Occipital lobe (tissue), 2 donors: ENCODE measurements around the gene PLIN3. TPM values are rescaled to one million over a fixed set of nuclear protein-coding genes. Genes with fewer than 3 reads are reported as not detected.
"Not testable (repeated sequence)": the region's sequence is repeated elsewhere in the genome, so short reads cannot be mapped to it uniquely, and the experiment has no call there.

Experiments used
- DNase-seq: peaks from one replicate; lab custom pipeline; 2025; lab: John Stamatoyannopoulos, UW
- total RNA-seq: library from RNA; depleted of rRNA; stranded (reverse); fragments of >200 nt; gene quantifications from one replicate; pipeline ENCODE4 v1.2.3, GENCODE V29; 2014

PLIN3 gene
- total RNA-seq, 1 donor from 2014 or later, result 12.8 TPM

DNA sequence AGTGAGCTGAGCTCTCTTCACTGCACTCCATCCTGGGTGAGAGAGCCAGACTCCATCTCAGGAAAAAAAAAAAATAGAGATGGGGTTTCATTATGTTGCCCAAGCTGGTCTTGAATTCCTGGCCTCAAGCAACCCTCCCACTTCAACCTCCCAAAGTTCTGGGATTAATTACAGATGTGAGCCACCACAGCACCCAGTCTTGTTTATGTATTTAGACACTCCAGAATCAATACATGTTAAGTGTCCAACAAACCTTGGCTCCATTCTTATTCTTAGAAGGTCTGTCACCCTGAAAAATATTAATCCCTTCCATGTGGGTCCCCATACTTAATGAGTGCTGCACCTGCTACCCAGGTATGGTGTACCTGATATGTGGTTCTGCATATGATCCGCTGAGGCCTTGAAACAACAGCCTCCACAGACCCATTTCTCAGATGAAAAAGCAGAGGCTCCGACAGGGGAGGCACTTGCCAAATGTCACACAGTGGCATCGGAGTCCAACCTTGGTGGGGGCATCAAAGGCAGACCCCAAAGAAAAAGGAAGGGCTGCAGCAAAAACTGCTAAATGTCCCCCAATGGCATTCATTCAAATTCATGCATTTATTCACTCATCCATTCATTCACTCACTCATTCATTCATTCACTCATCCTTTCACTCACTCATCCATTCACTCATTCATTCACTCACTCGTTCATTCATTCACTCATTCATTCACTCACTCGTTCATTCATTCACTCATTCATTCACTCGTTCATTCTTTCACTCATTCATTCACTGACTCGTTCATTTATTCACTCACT lies 52.6 kb downstream of the PLIN3 start:
- no peak for DNase-seq

DNA sequence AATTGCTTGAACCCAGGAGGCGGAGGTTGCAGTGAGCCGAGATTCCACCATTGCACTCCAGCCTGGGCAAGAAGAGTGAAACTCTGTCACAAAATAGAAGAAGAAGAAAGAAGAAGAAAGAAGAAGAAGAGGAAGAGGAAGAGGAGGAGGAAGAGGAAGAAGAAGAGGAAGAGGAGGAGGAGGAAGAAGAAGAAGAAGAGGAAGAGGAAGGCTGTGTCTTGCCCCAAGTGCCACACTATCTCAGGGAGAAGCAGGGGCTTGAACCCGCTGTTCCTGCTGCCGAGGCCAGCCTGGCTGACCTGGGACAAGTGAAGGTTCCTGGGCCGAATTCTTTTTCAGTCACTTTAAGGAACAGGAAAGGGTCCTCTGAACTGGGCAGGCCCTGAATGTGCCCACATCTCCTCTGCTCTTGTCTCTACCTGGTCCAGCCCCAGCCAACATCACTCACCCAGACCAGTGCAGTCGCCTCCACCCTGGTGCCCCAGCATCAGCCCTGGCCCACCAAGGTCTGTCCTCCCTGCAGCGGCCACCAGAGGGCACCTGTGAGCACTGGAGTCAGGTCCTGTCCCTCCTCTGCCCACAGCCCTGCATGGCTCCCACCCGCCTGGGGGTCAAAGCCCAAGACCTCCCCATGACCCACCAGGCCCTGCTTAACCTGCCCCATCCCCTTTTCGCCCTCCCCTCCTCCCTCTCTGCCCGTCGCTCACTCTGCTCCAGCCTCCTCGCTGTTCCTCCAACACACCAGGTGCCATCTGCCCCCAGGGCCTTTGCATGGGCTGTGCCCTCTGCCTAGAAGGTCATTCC lies 55.9 kb downstream of the PLIN3 start:
- peak; percentile 35 for DNase-seq

DNA sequence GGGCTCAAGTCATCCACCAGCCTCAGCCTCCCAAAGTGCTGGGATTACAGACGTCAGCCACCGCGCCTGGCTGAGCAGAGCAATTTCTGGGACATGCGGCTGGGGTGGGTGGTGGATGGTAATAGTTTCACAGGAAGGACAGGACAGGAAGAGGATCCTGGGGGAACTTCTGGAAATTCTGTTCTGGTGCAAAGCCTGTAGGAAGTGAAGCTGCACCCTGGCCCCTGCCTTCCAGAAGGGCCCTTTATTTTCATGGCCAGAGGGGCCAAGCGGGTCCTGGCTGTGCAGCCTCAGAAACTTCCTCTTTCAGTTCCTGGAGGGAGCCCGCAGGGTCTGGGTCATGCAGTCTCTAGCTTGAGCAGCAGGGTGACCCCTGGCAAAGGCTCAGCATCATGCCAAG lies 60.3 kb downstream of the PLIN3 start:
- no peak for DNase-seq

DNA sequence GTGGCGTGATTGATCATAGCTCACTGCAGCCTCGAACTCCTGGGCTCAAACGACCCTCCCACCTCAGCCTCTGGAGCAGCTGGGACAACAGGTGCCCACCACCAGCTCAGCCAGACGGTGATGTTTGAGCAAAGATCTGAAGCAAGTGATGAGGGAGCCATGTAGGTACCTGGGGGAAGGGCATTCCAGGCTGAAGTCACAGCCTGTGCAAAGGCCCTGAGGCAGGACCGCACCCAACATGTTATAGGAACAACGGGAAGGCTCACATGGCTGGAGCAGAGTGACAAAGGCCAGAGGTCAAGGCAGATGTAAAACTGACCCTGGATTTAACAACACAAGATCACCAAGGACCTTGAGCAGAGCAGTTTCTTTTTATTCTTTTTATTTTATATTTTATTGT lies 61.1 kb downstream of the PLIN3 start:
- DNase-seq, result no peak

DNA sequence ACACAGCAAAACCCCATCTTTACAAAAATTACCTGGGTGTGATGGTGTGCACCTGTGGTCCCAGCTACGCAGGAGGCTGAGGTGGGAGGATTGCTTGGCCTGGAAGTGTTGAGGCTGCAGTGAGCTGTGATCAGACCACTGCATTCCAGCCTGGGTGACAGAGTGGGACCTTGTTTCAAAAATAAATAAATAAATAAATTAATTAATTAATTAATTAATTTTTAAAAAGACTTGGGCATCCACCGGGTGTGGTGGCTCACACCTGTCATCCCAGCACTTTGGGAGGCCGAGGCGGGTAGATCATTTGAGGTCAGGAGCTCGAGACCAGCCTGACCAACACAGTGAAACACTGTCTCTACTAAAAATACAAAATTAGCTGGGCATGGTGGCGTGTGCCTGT lies 62.3 kb downstream of the PLIN3 start:
- not testable (repeated sequence) for DNase-seq

DNA sequence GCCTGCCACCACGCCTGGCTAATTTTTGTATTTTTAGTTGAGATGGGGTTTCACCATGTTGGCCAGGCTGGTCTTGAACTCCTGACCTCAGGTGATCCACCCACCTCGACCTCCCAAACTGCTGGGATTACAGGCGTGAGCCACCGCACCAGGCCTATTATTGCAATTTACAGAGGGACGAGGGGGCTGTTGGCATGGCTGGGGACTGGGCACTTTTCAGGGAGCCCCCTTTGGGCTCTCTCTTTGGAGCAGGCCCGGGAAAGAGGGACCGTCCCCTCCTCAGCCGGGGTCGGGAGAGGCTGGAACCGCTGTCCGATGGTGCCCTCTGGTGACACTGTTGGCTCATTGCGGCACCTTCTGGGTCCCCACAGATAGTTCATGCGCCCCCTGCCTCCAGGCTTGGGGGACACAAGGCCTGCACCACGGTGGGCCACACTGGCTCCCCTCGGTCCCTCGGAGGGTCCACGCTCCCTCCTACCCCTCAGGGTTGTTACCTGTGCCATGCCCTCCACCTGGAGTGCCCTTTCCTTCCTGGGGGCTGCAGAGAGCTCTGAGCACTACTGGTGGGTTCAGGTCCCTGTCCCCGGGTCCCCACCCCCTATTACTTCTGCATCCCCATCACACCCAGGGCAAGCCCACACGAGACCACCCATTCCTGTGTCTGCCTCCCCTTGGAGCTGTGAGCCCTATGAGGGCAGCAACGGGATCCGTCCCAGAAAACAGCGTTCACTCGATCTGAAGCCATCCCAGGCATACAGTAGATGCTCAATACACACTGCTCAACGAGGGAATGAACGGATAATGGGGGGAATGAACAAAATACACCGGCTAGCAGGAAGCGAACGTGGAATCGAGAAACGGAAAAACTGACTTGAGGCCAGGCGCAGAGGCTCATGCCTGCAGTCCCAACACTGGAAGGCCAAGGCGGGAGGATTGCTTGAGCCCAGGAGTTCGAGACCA lies 63.5 kb downstream of the PLIN3 start:
- no peak for DNase-seq

DNA sequence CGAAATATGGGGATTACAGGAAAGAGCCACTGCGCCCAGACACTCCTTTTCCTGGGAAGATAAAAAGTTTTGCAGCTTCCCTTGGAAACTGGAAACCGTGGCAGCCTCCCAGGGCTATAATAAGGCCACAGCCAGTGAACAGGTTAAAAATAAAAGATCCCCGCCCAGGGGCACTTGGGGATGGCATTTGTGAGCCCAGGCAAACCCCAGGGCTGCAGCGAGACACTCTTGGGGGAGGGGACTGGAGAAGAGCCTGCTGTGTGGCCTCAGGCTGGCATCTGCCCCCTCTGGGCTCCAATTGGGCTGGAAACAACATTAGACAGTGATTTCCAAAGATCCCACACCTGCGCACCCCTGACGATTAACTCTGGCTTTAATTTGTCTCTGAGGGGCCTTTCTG lies 64.8 kb downstream of the PLIN3 start:
- no peak for DNase-seq

DNA sequence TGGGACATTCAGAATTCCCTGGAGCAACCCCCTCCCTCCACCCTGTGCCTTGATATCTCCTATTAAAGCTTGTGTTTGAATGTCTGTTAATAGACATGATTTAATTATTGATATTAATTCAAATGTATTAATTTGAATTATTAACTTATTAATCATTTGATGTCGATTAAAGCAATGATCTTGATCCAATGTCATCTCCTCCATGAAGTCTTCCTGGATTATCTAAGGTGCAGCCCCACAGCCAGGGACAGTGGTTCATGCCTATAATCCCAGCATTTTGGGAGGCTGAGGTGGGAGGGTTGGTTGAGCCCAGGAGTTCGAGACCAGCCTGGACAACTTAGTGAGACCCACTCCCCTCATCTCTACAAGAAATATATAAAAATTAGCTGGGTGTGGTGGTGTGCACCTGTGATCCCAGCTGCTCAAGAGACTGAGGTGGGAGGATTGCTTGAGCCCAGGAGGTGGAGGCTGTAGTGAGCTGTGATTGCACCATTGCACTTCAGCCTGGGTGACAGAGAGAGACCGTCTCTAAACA lies 66.3 kb downstream of the PLIN3 start:
- DNase-seq, result no peak

DNA sequence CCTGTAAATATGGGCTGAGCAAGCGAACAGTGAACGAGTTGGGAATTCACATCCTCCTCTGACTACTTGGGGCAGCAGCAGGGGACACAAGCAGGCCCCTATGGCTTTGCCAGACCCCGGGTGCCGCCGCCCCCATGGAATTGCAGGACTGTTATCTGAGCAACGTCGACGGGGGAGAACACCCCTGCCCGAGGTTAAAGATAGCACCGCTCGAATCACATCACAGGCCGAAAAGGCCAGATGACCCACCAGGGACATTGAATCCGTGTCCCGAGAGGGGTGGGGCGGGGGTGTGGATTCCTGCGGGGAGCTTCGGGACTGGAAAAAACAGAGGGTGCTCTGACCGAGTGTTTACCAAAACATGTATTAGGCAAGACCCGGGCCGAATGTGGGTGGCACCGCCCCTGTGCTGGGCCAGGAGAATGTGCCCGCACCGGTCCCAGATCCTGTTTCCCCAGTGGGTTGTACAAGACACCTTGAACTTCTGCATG lies 66.8 kb downstream of the PLIN3 start:
- no peak for DNase-seq

DNA sequence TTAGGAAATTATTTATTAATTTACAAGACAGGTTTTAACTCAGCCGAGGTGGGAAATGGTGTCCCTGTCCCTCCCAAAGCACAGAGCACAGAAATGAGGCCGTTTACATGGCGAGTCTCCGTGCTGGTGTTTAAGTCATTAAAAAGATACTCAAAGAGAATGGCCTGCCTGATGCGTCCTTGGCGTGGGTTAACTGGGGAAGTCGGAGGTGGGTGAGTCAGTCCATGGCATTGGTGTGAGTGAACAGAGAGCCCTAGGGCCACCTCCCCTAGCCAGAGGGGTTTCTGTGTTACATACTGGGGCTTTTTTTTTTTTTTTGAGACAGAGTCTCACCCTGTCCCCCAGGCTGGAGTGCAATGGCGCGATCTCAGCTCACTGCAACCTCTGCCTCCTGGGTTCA lies 72.1 kb downstream of the PLIN3 start:
- DNase-seq, result no peak

DNA sequence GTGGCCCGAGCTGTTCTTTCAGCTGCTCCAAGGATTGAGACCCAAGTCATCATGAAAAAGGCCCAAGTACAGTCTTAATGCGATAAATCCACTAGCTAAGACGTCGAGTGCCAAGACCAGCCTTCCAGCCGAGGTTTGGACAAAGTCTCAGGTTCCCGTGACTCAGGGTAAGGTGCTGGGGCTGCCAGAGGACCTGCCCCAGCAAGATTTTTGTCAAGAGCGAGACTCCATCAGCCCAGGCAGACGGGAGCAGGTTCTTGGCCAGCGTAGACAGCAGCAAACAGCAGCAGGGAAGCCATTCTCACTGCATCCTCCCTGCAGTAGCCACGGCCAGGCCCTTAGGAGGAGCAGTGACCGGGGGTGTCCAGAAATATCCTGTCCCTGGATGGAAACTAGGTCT lies 72.5 kb downstream of the PLIN3 start:
- DNase-seq, result no peak

DNA sequence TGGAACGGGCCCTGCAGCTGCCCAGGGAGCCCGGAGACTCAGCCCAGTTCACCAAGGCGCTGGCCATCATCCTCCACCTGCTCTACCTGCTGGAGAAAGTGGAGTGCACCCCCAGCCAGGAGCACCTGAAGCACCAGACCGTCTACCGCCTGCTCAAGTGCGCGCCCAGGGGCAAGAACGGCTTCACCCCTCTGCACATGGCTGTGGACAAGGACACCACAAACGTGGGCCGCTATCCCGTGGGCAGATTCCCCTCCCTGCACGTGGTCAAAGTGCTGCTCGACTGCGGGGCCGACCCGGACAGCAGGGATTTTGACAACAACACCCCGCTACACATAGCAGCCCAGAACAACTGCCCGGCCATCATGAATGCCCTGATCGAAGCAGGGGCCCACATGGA lies 74.2 kb downstream of the PLIN3 start:
- not testable (repeated sequence) for DNase-seq

DNA sequence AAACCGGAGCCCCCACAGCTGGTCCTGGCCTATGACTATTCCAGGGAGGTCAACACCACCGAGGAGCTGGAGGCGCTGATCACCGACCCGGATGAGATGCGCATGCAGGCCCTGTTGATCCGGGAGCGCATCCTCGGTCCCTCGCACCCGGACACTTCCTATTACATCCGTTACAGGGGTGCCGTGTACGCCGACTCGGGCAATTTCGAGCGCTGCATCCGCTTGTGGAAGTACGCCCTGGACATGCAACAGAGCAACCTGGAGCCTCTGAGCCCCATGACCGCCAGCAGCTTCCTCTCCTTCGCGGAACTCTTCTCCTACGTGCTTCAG lies 74.6 kb downstream of the PLIN3 start:
- DNase-seq, result not testable (repeated sequence)

DNA sequence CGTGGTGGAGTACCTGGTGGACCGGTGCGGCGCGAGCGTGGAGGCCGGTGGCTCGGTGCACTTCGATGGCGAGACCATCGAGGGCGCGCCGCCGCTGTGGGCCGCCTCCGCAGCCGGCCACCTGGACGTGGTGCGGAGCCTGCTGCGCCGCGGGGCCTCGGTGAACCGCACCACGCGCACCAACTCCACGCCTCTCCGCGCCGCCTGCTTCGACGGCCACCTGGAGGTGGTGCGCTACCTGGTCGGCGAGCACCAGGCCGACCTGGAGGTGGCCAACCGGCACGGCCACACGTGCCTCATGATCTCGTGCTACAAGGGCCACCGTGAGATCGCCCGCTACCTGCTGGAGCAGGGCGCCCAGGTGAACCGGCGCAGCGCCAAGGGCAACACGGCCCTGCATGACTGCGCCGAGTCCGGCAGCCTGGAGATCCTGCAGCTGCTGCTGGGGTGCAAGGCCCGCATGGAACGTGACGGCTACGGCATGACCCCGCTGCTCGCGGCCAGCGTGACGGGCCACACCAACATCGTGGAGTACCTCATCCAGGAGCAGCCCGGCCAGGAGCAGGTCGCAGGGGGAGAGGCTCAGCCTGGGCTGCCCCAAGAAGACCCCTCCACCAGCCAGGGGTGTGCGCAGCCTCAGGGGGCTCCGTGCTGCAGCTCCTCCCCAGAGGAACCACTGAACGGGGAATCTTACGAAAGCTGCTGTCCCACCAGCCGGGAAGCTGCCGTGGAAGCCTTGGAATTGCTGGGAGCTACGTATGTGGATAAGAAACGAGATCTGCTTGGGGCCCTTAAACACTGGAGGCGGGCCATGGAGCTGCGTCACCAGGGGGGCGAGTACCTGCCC lies 75.2 kb downstream of the PLIN3 start:
- not testable (repeated sequence) for DNase-seq

DNA sequence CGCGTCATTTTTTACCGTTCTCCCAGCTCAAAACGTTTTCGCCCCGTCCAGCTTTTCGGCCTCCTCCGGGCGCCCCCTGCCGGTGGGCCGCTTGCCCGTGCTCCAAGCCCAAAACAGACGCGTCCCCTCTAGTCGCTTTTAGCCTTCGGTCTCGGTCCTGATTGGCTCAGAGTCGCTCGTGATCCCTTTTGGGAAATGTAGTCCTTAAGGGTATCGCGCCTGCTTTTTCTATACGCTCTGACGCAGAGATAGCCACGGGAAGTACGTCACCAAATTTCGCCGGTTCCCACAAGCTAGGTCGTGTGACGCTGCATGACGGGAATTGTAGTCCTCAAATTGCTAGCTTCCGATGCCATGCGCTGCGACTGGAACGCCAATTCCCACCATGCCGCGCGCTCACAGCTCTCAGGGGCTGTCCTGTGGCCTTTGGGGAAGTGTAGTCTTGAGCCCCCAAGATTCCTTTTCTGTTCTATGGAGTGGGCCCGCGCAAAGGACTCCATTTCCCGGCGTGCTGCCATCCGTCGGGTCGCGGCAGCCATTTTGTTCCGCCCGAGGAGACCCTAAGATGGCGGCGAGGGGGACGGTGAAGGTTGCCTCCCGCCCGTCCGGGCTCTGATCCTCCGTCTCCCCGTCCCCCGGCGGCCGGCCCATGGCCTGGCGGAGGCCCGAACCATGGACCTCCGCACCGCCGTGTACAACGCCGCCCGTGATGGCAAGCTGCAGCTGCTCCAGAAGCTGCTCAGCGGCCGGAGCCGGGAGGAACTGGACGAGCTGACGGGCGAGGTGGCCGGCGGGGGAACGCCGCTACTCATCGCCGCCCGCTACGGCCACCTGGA lies 76.1 kb downstream of the PLIN3 start, which contains the start of gene FEM1A:
TSS of gene FEM1A (plus strand) at position 552 of the 836 bp plus-strand sequence. CDS start at position 673, 121 bp downstream.
- peak; percentile 99 for DNase-seq
